GM19438 (cell line): ENCODE data around the gene MBOAT1.
"Not testable (repeated sequence)": the region's sequence is repeated elsewhere in the genome, so short reads cannot be mapped to it uniquely, and the experiment has no call there.

ENCODE experiments used
- ATAC-seq: cut with Tn5 transposase; IDR thresholded peaks from one replicate; pipeline ENCODE4 v1.9.1; 2021; ENCODE audit warnings: low read depth; ENCODE audit not compliant: unreplicated experiment

Gene MBOAT1, protein sequence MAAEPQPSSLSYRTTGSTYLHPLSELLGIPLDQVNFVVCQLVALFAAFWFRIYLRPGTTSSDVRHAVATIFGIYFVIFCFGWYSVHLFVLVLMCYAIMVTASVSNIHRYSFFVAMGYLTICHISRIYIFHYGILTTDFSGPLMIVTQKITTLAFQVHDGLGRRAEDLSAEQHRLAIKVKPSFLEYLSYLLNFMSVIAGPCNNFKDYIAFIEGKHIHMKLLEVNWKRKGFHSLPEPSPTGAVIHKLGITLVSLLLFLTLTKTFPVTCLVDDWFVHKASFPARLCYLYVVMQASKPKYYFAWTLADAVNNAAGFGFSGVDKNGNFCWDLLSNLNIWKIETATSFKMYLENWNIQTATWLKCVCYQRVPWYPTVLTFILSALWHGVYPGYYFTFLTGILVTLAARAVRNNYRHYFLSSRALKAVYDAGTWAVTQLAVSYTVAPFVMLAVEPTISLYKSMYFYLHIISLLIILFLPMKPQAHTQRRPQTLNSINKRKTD

GRCh38 chr6:20212392-20213111 is at the start of gene MBOAT1:
TSS of gene MBOAT1 (minus strand) at chr6:20212469. CDS start at chr6:20212234, 235 bp downstream.
- ATAC-seq = peak; percentile 84

GRCh38 chr6:20261685-20262084 is 49.4 kb upstream of the MBOAT1 start:
- no peak for ATAC-seq

GRCh38 chr6:20260360-20260759 is 48.1 kb upstream of the MBOAT1 start:
- ATAC-seq = no peak

DNA sequence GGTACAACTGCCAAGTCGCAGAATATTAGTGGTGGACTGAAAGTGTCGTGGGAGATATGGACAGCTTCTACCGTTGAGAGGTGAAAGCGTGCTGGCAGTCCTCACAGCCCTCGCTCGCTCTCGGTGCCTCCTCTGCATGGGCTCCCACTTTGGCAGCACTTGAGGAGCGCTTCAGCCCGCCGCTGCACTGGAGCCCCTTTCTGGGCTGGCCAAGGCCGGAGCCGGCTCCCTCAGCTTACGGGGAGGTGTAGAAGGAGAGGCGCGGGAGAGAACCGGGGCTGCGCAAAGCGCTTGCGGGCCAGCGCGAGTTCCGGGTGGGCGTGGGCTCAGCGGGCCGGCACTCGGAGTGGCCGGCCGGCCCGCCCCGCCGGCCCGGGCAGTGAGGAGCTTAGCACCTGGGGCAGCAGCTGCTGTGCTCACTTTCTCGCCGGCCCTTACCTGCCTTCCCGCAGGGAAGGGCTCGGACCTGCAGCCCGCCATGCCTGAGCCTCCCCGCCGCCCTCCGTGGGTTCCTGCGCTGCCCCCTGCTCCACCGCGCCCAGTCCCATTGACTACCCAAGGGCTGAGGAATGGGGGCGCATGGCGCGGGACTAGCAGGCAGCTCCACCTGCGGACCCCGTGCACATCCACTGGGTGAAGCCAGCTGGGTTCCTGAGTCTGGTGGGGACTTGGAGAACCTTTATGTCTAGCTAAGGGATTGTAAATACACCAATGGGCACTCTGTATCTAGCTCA is 47.2 kb upstream of the MBOAT1 start:
- no peak for ATAC-seq

GRCh38 chr6:20255428-20255827 is 43.2 kb upstream of the MBOAT1 start:
- ATAC-seq = no peak

DNA sequence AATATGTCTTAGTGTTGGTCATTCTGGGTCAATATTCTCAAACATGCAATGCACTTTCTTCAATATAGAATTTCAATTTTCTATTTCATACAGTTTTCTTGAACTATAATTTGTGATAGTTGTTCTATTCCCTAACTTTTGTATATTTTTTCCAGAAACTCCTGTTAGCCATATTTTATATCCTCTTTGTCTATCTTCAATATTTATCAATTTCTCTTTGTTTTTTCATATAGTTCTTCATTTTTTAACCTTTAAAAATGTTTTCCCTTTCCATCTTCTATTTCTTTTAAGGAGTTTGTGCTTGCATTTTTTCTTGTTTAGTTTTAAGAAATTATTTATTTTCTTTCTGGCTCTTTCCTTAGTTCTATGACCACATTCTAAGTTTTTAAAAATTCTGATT is 42.0 kb upstream of the MBOAT1 start:
- no peak for ATAC-seq

DNA sequence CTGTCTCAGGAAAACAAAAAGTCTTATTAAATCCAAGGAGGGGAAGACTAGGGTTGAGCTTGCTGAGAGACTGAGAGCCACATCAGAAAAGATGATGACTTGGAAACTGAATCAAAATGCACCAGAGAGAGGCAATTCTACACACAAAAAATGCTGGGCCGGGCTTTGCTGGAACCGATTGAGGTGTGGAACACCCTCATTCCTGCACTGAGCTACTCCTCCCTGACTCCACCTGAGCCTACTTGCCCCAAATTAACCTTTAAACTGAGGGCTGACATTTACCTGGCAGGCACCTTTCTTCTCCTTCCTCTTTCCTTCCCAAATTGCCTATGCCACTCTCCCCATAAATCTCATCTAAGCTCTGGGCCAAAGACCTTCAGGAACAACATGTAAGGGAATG is 40.8 kb upstream of the MBOAT1 start:
- no peak for ATAC-seq

DNA sequence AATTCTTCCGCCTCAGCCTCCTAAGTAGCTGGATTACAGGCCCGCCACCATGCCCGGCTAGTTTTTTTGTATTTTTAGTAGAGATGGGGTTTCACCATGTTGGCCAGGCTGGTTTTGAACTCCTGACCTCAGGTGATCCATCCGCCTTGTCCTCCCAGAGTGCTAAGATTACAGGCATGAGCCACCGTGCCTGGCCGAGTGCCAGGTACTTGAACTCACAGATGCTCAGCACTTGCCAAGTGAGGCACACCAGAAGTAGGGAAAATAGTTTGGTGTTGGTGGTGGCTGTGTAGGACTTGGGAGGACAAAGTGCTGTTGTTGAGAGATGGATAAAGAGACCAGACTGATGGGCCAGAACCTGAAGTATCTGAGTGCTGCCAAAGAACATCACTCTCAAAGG is 40.0 kb upstream of the MBOAT1 start:
- ATAC-seq = no peak

DNA sequence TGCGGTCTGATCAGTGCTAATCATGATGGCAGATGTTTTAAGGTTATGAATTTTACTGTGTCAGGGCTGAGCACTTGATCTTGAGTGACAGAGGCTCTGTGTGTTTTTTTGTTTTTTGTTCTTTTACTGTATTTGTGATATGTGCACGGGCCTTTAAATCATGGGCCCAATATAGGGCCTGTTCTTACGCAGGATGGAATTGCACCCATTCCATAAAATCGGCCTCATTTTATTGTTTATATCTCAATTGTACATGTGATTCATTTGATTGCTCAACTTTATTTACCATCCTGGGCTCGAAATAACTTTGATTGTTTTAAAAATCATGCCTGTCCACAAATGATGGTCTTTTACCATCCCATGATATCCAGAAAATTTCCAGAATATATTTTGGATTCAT is 39.3 kb upstream of the MBOAT1 start:
- no peak for ATAC-seq

GRCh38 chr6:20246125-20246524 is 33.9 kb upstream of the MBOAT1 start:
- ATAC-seq = no peak

DNA sequence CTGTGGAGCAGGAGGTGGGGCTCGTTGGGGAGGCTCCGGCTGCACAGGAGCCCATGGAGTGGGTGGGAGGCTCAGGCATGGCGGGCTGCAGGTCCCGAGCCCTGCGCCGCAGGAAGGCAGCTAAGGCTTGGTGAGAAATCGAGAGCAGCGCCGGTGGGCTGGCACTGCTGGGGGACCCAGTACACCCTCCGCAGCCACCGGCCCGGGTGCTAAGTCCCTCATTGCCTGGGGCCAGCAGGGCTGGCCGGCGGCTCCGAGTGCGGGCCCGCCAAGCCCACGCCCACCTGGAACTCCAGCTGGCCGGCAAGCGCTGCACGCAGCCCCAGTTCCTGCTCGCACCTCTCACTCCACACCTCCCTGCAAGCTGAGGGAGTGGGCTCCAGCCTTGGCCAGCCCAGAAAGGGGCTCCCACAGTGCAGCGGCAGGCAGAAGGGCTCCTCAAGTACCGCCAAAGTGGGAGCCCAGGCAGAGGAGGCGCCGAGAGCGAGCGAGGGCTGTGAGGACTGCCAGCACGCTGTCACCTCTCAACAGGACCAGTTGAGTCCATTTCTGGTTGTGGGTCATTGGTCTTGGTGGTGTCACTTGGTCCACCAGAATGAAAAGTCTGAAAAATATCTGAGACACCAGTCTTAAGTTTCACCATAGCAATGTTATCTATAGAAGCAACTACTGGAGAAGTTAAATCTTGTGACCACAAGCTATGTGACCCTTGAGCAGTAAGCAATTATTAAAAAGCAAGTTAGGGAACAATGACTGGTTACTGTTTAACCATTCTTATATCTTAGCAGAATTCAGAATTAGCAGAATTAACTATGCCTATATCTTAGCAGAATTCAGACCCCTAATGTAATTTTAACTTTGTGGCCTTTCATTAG is 32.8 kb upstream of the MBOAT1 start:
- ATAC-seq = not testable (repeated sequence)

GRCh38 chr6:20243288-20243687 is 31.0 kb upstream of the MBOAT1 start:
- ATAC-seq = no peak

DNA sequence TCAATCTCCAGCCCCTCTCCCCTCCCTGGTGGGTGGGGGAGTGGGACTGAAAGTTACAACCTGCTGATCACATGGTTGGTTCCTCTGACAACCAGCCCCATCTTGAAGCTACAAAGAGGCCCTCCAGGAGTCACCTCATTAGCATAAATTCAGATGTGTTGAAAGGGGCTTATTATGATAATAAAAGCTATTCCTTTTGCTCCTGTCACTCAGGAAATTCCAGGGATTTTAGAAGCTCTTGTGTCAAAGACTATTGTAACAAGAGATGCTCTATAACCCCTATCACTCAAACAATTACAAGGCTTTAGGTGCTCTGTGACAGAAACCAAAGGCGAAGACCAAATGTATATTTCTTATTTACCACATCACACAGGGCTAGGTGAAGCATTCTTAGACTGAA is 30.1 kb upstream of the MBOAT1 start:
- no peak for ATAC-seq

DNA sequence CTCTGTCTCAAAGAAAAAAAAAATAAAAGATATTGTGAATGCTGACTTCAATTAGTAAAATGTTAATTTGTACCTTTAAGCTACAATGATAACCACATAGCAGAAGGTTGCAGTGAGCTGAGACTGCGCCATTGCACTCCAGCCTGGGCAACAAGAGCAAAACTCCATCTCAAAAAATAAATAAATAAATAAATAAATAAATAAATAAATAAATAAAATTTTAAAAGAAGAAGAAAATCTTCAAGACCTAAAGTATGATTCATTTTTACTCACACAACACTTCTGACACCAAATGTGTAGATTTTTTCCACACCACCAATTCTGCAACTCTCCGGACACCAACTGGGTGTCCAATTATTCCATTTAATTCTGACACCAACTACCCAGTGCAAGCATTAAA is 28.8 kb upstream of the MBOAT1 start:
- no peak for ATAC-seq

GRCh38 chr6:20238688-20239587 is 26.7 kb upstream of the MBOAT1 start:
- ATAC-seq = no peak

DNA sequence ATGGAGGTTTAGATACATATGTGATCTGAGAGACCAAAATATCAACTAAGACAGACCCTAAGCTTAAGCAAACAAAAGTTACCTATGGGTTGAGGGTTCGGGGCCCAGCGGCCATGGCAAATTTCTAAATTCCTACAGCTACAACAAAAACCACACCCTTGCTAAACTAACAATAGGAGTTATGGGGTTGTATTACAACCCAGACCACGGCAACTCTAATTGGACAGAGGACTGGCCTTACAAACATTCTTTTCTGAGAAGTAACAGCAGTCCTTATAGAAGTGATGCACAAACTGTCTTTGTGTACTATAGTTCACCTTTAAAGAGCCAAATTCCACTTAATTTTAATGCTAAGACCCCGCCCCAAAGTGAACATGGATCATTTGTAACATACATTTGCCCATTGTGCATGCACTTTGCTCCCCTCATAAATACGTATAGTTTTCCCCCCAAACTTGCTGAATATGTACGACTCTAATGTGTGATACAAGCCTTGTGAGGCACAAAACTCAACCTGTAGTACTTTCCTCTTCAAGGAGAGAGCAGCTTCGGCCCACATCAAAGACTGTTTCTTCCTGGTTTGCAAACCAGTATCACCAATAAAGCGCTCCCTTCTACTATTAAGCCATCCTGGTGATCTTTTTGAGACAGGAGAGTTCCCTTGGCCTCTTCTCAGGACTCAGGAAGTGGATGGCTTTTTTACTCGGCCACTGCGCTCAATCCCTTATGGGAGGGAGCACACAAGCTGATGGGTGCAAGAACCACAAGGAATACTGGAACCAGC is 25.6 kb upstream of the MBOAT1 start:
- ATAC-seq = no peak

- no peak for ATAC-seq
These were observed 24.8 kb upstream of the MBOAT1 start for GRCh38 chr6:20236909-20237600.

DNA sequence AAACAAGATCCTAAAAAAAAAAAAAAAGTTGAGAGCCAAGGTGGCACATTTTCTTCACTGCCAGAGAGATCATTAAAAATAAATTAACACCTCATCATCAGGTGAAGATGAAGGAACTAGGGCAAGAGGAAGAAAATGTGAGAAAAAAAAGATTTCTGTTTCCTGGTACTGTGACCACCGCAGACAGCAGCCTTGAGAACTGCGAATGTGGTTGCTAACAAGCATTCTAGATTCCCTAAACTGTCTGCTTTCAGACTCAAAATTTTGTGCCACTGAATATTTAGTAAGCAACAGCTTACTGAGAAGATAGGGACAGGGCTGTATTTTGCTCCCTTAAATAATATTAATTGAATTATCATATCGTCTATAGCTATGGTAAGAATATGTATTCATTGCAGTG is 24.1 kb upstream of the MBOAT1 start:
- ATAC-seq = no peak
